ENCODE data around the gene ACE.

GRCh38 chr17:63514477-63514876 lies 37.6 kb downstream of the ACE start:
- TF ChIP-seq, protein P1, sequence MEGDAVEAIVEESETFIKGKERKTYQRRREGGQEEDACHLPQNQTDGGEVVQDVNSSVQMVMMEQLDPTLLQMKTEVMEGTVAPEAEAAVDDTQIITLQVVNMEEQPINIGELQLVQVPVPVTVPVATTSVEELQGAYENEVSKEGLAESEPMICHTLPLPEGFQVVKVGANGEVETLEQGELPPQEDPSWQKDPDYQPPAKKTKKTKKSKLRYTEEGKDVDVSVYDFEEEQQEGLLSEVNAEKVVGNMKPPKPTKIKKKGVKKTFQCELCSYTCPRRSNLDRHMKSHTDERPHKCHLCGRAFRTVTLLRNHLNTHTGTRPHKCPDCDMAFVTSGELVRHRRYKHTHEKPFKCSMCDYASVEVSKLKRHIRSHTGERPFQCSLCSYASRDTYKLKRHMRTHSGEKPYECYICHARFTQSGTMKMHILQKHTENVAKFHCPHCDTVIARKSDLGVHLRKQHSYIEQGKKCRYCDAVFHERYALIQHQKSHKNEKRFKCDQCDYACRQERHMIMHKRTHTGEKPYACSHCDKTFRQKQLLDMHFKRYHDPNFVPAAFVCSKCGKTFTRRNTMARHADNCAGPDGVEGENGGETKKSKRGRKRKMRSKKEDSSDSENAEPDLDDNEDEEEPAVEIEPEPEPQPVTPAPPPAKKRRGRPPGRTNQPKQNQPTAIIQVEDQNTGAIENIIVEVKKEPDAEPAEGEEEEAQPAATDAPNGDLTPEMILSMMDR (IDR thresholded peaks at IDR 0.05), result no peak
- TF ChIP-seq POLR2A (IDR thresholded peaks at IDR 0.05), result no peak

All from lower leg skin (tissue), 3 donors.